Erythroblast (primary cell): ENCODE measurements around the gene PKN3.

Source experiments
- DNase-seq, 2 experiments: peaks; one replicate each; lab custom pipeline; 2025; lab: John Stamatoyannopoulos, UW
- GATA1 ChIP-seq: IDR thresholded peaks from 2 replicates; pipeline ENCODE4 v1.6.1; 2011; ENCODE audit warnings: low read depth, mild to moderate bottlenecking, control low read depth, low read length, moderate library complexity
- POLR2A ChIP-seq: IDR thresholded peaks from 2 replicates; pipeline ENCODE4 v1.6.1; 2011; ENCODE audit warnings: mild to moderate bottlenecking, low read length

PKN3 gene

GRCh38 chr9:128716581-128717254, 14.4 kb downstream of the PKN3 start:
- DNase-seq: no peak
- TF ChIP-seq GATA1: no peak
- TF ChIP-seq POLR2A: no peak

GRCh38 chr9:128718047-128718446, 15.7 kb downstream of the PKN3 start:
- DNase-seq: no peak
- TF ChIP-seq POLR2A (no peak), GATA1 (no peak)

- TF ChIP-seq POLR2A: no peak
- no peak for TF ChIP-seq GATA1
- DNase-seq: no peak
These were observed 16.2 kb downstream of the PKN3 start for GRCh38 chr9:128718475-128718874.

GRCh38 chr9:128719919-128720605, 17.8 kb downstream of the PKN3 start:
- TF ChIP-seq POLR2A (no peak), GATA1 (no peak)

GRCh38 chr9:128720841-128721486, 18.7 kb downstream of the PKN3 start:
- no peak for DNase-seq
- TF ChIP-seq GATA1 (no peak), POLR2A (no peak)

More at GRCh38 chr9:128719919-128720605, 17.8 kb downstream of the PKN3 start:
- DNase-seq: no peak

- DNase-seq: no peak
- TF ChIP-seq GATA1: no peak
- no peak for TF ChIP-seq POLR2A
These were observed 19.2 kb downstream of the PKN3 start for GRCh38 chr9:128721487-128722010.

GRCh38 chr9:128722380-128723351, 20.4 kb downstream of the PKN3 start:
- DNase-seq: no peak
- TF ChIP-seq GATA1 (no peak), POLR2A (no peak)

GRCh38 chr9:128723352-128723865, 21.1 kb downstream of the PKN3 start:
- TF ChIP-seq GATA1 (no peak), POLR2A (no peak)
- DNase-seq: peak; percentile 43 to 58

GRCh38 chr9:128723866-128724743, 21.8 kb downstream of the PKN3 start, which contains the start of gene ZDHHC12:
TSS of gene ZDHHC12 (minus strand) at chr9:128724127. CDS start at chr9:128724093, 34 bp downstream.
- TF ChIP-seq GATA1 (no peak), POLR2A (peak; percentile 91)
- peak; percentile 96 for DNase-seq

- TF ChIP-seq POLR2A (no peak), GATA1 (no peak)
- DNase-seq: peak; percentile 49 to 55
These were observed 22.5 kb downstream of the PKN3 start for GRCh38 chr9:128724744-128725211.

GRCh38 chr9:128727640-128728248, 25.4 kb downstream of the PKN3 start:
- TF ChIP-seq GATA1 (no peak), POLR2A (no peak)
- DNase-seq: no peak

GRCh38 chr9:128728298-128728697, 26.0 kb downstream of the PKN3 start:
- no peak for TF ChIP-seq POLR2A
- no peak for TF ChIP-seq GATA1

More at GRCh38 chr9:128728298-128728697, 26.0 kb downstream of the PKN3 start:
- no peak for DNase-seq
